ENCODE data around the gene OR10AD1. TPM values are rescaled to one million over a fixed set of nuclear protein-coding genes. Genes with fewer than 3 reads are reported as not detected.

The OR10AD1 gene
- total and polyA plus RNA-seq, 10 of the 15 experiments (the other 5 are each of a cell fraction or from before 2014, with no cell fraction given): 0.04 to 0.12 TPM; not detected in 8

DNA sequence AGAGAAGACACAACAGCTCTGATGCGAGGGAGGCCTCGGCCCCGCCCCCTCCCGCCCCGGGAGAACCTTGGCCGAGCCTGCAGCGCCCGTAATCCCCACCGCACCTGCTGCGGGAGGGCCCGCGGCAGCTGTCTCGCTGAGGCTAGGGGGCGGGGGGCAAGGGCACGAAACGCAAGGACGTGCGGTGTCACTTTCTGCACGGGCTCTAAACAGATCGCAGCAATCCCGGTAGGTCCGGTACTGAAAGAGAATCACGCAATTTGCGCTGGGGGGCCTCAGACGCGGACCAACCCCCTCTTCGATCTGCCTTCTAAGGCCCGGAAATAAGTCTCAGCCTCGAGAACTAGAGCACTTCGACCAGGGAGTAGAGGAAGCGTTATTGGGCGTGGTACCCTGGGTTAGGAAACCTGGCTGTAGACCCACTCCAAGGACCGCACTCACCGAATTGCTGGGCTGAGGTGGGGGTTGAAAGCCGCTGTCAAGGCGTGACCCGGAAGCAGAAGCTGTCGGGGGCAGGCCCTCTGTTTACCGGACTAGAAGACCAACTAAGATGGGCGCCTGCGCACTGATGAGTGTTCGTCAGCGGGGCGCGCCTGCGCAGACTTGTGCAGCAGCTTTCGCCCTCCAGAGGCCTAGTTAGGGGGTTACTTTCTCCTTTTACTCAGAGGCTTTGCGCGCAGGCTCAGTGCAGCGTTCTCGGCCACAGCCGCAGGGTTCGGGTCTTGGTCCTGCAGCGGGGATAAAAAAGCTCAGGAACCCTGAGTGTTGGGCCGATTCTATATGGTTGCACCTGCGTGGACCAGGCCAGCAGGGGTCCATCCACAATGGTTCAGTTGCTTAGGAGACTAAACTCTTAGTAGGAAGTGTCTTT lies 45.8 kb downstream of the OR10AD1 start, which contains the start of gene ASB8 (continued):
- TF ChIP-seq BCL3 (IDR thresholded peaks at IDR 0.05; ENCODE audit: borderline replicate concordance, insufficient read depth, low read depth, low read length, poor library complexity, severe bottlenecking) (no peak), TBL1XR1 (IDR thresholded peaks at IDR 0.05; ENCODE audit: low read depth, low read length) (peak; percentile 61; the same call in 1 of the 2 replicates), BACH1 (IDR thresholded peaks at IDR 0.05; ENCODE audit: borderline replicate concordance) (0 out of 2 replicates have a peak, but pooled peaks have one; percentile 19), HCFC1 (IDR thresholded peaks at IDR 0.05; ENCODE audit: low read length) (peak; percentile 55), POLR2AphosphoS5 (IDR thresholded peaks at IDR 0.05; ENCODE audit: low read length) (peak; percentile 82), STAT1 (conservative IDR thresholded peaks at IDR 0.05) (no peak), NR2F1 (conservative IDR thresholded peaks at IDR 0.05) (peak; percentile 88), SUPT20H (IDR thresholded peaks at IDR 0.05; ENCODE audit: borderline replicate concordance, control insufficient read depth, low read depth, low read length) (no peak), NR2C1 (IDR thresholded peaks at IDR 0.05) (peak; percentile 99), SREBF1 (IDR thresholded peaks at IDR 0.05; ENCODE audit: low read length) (peak; percentile 72), LARP7 (IDR thresholded peaks at IDR 0.05) (no peak), FOXK2 (IDR thresholded peaks at IDR 0.05) (peak; percentile 88), TARDBP (IDR thresholded peaks at IDR 0.05; ENCODE audit: borderline replicate concordance) (peak; percentile 37; the same call in 1 of the 2 replicates), ESRRA (IDR thresholded peaks at IDR 0.05; ENCODE audit: low read length) (no peak), GABPA (IDR thresholded peaks at IDR 0.05; ENCODE audit: low read depth) (peak; percentile 93), EGR1 (IDR thresholded peaks at IDR 0.05; ENCODE audit: borderline replicate concordance in 1 of 2, low read depth in 2 of 2, low read length in 2 of 2) (no peak), PAX5 (IDR thresholded peaks at IDR 0.05; ENCODE audit: borderline replicate concordance, low read depth, low read length) (no peak)
- TF ChIP-seq, protein P1, sequence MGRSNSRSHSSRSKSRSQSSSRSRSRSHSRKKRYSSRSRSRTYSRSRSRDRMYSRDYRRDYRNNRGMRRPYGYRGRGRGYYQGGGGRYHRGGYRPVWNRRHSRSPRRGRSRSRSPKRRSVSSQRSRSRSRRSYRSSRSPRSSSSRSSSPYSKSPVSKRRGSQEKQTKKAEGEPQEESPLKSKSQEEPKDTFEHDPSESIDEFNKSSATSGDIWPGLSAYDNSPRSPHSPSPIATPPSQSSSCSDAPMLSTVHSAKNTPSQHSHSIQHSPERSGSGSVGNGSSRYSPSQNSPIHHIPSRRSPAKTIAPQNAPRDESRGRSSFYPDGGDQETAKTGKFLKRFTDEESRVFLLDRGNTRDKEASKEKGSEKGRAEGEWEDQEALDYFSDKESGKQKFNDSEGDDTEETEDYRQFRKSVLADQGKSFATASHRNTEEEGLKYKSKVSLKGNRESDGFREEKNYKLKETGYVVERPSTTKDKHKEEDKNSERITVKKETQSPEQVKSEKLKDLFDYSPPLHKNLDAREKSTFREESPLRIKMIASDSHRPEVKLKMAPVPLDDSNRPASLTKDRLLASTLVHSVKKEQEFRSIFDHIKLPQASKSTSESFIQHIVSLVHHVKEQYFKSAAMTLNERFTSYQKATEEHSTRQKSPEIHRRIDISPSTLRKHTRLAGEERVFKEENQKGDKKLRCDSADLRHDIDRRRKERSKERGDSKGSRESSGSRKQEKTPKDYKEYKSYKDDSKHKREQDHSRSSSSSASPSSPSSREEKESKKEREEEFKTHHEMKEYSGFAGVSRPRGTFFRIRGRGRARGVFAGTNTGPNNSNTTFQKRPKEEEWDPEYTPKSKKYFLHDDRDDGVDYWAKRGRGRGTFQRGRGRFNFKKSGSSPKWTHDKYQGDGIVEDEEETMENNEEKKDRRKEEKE (IDR thresholded peaks at IDR 0.05): no peak
- TF ChIP-seq, protein P2, sequence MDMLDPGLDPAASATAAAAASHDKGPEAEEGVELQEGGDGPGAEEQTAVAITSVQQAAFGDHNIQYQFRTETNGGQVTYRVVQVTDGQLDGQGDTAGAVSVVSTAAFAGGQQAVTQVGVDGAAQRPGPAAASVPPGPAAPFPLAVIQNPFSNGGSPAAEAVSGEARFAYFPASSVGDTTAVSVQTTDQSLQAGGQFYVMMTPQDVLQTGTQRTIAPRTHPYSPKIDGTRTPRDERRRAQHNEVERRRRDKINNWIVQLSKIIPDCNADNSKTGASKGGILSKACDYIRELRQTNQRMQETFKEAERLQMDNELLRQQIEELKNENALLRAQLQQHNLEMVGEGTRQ (IDR thresholded peaks at IDR 0.05; ENCODE audit: borderline replicate concordance, low read depth, low read length): no peak
- TF ChIP-seq, protein P3, sequence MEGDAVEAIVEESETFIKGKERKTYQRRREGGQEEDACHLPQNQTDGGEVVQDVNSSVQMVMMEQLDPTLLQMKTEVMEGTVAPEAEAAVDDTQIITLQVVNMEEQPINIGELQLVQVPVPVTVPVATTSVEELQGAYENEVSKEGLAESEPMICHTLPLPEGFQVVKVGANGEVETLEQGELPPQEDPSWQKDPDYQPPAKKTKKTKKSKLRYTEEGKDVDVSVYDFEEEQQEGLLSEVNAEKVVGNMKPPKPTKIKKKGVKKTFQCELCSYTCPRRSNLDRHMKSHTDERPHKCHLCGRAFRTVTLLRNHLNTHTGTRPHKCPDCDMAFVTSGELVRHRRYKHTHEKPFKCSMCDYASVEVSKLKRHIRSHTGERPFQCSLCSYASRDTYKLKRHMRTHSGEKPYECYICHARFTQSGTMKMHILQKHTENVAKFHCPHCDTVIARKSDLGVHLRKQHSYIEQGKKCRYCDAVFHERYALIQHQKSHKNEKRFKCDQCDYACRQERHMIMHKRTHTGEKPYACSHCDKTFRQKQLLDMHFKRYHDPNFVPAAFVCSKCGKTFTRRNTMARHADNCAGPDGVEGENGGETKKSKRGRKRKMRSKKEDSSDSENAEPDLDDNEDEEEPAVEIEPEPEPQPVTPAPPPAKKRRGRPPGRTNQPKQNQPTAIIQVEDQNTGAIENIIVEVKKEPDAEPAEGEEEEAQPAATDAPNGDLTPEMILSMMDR (IDR thresholded peaks at IDR 0.05 in 2 of 3, conservative IDR thresholded peaks at IDR 0.05 in 1 of 3; ENCODE audit: control insufficient read depth in 2 of 3, extremely low read depth in 1 of 3, insufficient read depth in 1 of 3, low read depth in 3 of 3, low read length in 3 of 3): peak; percentile 31 to 58 (median 58); a peak in 5 of 6 replicates
